SIG-M5 treated with dmso at 0.1 percent for 504 hours (cell line): Measurements from ENCODE around the gene SUN1.
A peak's percentile ranks its signal among the peaks of the same experiment; 100 is the strongest.

Experiments used
- DNase-seq: peaks from one replicate; lab custom pipeline; 2025; ENCODE audit not compliant: unreplicated experiment; lab: John Stamatoyannopoulos, UW

The SUN1 gene

GRCh38 chr7:876077-876971 is 44.0 kb downstream of the SUN1 start, which contains the start of gene GET4:
GET4 (plus strand) TSS chr7:876554; CDS start chr7:876646, 92 bp downstream.
- DNase-seq: peak; percentile 94

- no peak for DNase-seq
Observed at GRCh38 chr7:876972-877311, 44.7 kb downstream of the SUN1 start.

- peak; percentile 48 for DNase-seq
Observed at GRCh38 chr7:877312-878232, 45.3 kb downstream of the SUN1 start.

GRCh38 chr7:879093-879492 is 46.8 kb downstream of the SUN1 start:
- no peak for DNase-seq

GRCh38 chr7:879706-880105 is 47.4 kb downstream of the SUN1 start:
- DNase-seq: no peak

DNA sequence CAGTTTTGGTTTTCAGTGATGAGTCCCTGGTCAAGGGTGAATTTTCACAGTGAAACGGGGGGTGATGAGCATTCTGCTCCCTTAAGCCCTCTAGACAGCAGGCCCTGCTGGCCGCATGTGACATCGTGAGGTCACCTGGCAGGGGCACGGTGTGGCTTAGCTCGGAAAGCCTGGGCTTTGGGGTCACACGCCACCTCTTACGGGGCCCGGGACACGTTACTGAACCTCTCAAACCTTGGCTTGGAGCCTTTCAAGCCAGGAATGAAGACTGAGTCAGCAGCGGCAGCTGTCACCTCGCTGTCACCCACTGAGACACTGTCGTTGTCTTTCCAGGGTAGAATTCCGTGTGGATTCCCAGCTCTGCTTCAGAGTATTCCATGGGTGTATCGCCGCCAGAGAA is 48.2 kb downstream of the SUN1 start:
- no peak for DNase-seq

GRCh38 chr7:881441-882234 is 49.4 kb downstream of the SUN1 start:
- DNase-seq: peak; percentile 22

GRCh38 chr7:882336-883035 is 50.2 kb downstream of the SUN1 start:
- DNase-seq: no peak

DNA sequence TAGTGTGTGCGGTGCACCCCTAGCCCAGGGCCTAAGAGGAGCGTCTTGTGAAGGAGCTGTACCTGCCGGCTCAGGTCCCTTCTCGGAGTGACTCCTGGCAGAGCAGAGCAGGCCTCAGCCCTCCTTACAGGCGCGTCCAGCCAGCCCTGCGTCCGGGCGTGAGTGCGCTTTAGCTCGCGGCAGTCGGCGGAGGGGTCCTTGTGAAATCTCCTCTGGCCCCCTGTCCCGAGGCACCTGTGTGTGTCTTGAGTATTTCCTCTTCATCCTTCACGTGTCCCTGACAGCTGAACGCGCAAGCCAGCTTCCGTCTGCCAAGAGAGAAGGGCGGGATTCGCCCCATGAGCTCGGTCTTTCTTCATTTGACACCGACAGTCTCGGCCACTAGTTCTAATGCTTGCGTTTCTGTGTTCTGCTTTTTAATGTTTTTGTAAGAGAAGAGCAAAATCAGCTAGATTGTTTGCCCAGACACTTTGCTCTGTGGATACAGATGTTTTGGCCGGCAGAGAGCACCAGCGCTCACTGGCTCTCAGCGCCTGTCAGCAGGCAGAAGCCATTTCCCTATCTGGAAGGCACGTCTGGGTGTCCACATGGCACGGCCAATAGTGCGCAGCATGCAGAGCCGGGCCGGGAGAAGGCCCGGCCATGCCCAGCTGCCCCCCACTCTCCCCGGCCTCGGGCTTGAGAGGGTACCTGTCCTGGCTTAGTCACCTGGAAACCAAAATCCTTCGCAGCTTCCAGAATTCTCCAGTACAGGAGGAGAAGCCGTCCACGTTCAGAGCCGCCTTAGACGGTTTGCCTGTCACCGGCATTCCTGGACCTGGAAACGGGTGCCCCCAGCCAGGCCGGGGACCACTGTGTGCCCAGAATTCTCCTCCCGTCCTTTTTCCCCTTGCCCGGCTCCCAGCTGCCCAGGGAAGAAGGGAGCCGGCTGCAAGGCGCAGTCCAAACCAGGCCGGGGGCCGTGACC is 51.1 kb downstream of the SUN1 start:
- no peak for DNase-seq

DNA sequence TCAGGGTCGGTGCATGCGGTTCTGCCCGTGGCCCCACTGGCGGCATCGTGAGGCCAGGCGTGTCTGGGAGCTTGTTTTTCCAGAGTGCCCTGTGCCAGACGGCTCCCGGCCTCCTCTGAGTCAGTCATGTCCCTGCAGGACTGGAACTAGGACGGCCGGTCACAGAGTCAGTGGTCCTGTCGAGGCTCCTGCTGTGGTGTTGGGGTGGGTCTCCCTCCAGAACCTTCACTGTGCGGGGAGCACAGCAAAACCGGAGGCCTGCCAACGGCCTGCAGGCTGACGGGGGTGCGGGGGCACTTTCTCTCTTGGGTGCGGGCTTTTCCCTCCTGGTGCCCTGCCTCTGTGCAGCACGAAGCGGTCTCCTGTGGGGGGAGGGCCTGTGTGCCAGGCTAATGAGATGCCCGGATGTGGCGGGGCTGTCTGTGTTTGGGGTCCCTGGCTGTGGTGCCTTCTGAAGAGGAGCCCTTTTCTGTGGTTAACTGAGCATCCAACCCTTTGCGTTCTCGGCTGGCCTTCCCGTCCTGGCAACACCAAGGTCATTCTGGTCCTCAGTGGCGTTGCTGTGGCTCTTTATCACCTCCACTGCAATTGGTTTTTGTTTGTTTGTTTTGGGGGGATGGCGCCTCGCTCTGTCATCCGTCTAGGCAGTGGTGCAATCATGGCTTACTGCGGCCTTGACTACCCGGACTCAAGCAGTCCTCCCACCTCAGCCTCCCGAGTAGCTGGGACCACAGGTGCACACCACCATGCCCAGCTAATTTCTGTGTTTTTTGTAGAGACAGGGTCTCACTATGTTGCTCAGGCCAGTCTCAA is 52.1 kb downstream of the SUN1 start:
- no peak for DNase-seq

DNA sequence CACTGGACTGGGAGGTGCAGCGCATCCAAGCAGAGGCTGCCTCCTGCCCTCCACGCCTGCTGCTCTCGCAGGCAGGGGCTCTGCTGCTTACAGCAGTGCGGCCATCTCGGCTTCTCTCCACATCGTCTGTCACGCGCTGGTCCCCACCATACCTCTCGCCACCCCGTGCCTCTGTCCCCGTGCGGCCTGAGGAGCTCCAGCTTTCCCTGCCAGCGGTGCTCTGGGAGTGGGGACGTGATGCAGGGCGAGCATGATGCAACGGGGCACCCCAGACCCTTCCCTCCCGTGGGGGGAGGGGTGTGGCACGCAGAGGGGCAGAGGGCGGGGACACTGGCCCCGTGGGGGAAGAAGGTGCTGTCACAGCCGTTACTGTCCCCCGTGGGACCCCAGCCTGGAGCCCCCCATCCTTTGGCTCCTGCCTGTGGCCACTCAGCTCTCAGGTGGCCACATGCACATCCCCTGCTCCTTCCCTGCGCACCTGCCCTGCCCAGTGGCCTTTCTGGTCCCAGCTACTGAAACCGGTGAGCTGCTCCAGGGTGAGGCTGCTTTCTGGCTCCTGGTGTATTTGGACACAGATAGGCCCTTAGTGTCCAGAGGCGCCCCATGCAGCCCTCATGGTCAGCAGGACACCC is 53.1 kb downstream of the SUN1 start:
- DNase-seq: no peak

GRCh38 chr7:885893-886625 is 53.8 kb downstream of the SUN1 start:
- DNase-seq: no peak

GRCh38 chr7:886626-887487 is 54.6 kb downstream of the SUN1 start:
- no peak for DNase-seq

- DNase-seq: no peak
Observed at GRCh38 chr7:887488-887820, 55.2 kb downstream of the SUN1 start.

DNA sequence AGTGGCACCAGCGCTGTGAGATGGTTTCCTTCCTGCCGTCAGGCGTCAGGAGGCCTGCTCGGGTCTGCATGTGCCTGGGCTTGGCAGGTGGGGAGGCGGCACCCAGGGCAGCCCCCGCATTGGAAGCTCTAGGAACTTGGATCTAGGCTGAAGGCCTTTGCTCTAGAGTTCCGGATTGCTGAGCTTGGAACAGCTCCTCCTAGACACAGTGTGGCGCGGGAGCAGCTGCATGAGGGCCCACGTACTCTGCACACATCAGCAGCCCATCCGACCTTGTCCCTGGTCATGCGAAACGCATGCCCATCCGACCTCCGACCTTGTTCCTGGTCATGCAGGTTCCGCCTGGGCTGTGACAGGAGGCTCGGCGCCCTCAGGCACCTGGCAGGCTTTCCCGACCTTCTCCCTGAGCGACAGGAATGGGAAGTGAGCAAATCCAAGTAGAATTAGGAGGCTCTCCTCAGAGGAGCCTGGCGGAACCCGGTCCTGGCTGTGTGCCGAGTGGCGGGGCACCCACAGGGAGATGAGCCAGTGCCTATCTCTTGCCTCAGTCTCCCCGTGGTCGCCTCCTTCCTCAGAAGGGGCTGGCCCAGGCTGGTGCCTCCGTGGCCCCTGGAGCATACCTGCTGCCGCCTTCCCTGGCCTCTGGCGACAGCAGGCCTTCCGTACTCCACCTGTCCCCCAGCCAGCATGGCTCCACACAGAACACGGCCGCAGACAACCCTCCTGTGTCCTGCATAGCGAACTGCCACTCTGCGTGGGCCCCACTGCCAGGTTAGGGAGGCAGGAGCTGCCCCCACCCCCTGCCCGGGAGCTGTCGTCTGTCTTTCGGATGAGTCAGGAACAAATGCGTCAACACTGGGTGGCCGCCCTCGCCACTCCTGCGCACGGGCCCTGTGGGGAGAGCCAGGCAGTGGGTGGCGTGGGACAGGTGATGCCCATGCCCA is 56.1 kb downstream of the SUN1 start:
- DNase-seq: no peak

DNA sequence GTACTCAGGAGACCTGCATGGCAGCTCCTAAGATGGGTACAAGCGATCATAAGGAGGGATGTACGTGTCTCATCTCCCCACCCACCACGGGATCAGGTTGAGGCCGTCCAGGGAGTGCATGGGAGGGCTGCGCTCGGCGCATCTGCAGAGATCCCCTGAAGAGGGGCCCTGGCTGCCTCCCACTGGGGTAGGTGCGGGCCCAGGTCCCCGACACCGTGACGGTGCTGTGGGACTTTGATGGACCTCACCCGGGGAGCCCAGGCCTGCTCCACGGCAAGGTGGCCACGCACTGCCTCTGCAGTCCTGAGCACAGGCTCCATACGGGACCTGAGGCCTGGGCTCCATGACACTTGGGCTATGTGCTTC is 56.7 kb downstream of the SUN1 start:
- no peak for DNase-seq
